ENCODE data around the gene ARAF.
"Not testable (repeated sequence)": the region's sequence is repeated elsewhere in the genome, so short reads cannot be mapped to it uniquely, and the experiment has no call there.

The ARAF gene

GRCh38 chrX:47560934-47561658, at the start of gene ARAF:
TSS of gene ARAF (plus strand) at chrX:47561205. CDS start at chrX:47562968, 1,763 bp downstream.
- H3K4me3 ChIP-seq (ENCODE audit: low read depth, low read length), result peak within 1 kb of the TSS; percentile 70
- TF ChIP-seq CTCF (IDR thresholded peaks at IDR 0.05; ENCODE audit: low read depth, low read length), result no peak

- not testable (repeated sequence) for H3K4me3 ChIP-seq (ENCODE audit: low read depth, low read length)
Observed at GRCh38 chrX:47512383-47512782, 48.6 kb upstream of the ARAF start.

GRCh38 chrX:47513034-47513965, 47.7 kb upstream of the ARAF start:
- H3K4me3 ChIP-seq (ENCODE audit: low read depth, low read length), result peak overlapping the region; percentile 41

- TF ChIP-seq CTCF (IDR thresholded peaks at IDR 0.05; ENCODE audit: low read depth, low read length), result no peak
- no peak overlapping the region for H3K4me3 ChIP-seq (ENCODE audit: low read depth, low read length)
Observed at GRCh38 chrX:47514533-47515235, 46.3 kb upstream of the ARAF start.

GRCh38 chrX:47515941-47516665, 44.9 kb upstream of the ARAF start:
- no peak for TF ChIP-seq CTCF (IDR thresholded peaks at IDR 0.05; ENCODE audit: low read depth, low read length)
- no peak overlapping the region for H3K4me3 ChIP-seq (ENCODE audit: low read depth, low read length)

- TF ChIP-seq CTCF (IDR thresholded peaks at IDR 0.05; ENCODE audit: low read depth, low read length), result no peak
- no peak overlapping the region for H3K4me3 ChIP-seq (ENCODE audit: low read depth, low read length)
Observed at GRCh38 chrX:47518144-47518543, 42.9 kb upstream of the ARAF start.

- peak overlapping the region; percentile 55 for H3K4me3 ChIP-seq (ENCODE audit: low read depth, low read length)
- peak; percentile 49 for TF ChIP-seq CTCF (IDR thresholded peaks at IDR 0.05; ENCODE audit: low read depth, low read length)
Observed at GRCh38 chrX:47523297-47523696, 37.7 kb upstream of the ARAF start.

Measured in WI38 (cell line).